H9 (cell line): Measurements from ENCODE around the gene CX3CR1. TPM values are rescaled to one million over a fixed set of nuclear protein-coding genes. Genes with fewer than 3 reads are reported as not detected.

Experiments
- DNase-seq: peaks from one replicate; pipeline ENCODE4 v3.0.0-alpha.2; 2017
- H2AFZ ChIP-seq: one replicate; pipeline ENCODE4 v1.6.1; 2013; ENCODE audit warnings: mild to moderate bottlenecking, low read length, control low read depth, moderate library complexity
- H2AK5ac ChIP-seq: 2 replicates; pipeline ENCODE4 v1.6.1; 2013; ENCODE audit warnings: low read length, control low read depth, mixed read lengths; ENCODE audit not compliant: insufficient read length
- H2BK120ac ChIP-seq: one replicate; pipeline ENCODE4 v1.6.1; 2013; ENCODE audit warnings: low read depth, mild to moderate bottlenecking, low read length, control low read depth, inconsistent platforms; ENCODE audit not compliant: poor library complexity, severe bottlenecking
- H2BK12ac ChIP-seq: 2 replicates; pipeline ENCODE4 v1.6.1; 2013; ENCODE audit warnings: low read length, control low read depth, mixed read lengths, low read depth; ENCODE audit not compliant: insufficient read length
- H2BK15ac ChIP-seq: 2 replicates; pipeline ENCODE4 v1.6.1; 2013; ENCODE audit warnings: low read depth, low read length, control low read depth
- H2BK20ac ChIP-seq: one replicate; pipeline ENCODE4 v1.6.1; 2013; ENCODE audit warnings: low read depth, mild to moderate bottlenecking, low read length, control low read depth, inconsistent platforms; ENCODE audit not compliant: poor library complexity, severe bottlenecking
- H2BK5ac ChIP-seq: 2 replicates; pipeline ENCODE4 v1.6.1; 2013; ENCODE audit warnings: low read length, control low read depth, mixed read lengths; ENCODE audit not compliant: insufficient read length
- H3K14ac ChIP-seq: 2 replicates; pipeline ENCODE4 v1.6.1; 2013; ENCODE audit warnings: low read length, control low read depth; ENCODE audit not compliant: insufficient read depth
- H3K18ac ChIP-seq: 2 replicates; pipeline ENCODE4 v1.6.1; 2013; ENCODE audit warnings: low read depth, mild to moderate bottlenecking, mixed read lengths, low read length, control low read depth; ENCODE audit not compliant: insufficient read length
- H3K23ac ChIP-seq: 2 replicates; pipeline ENCODE4 v1.6.1; 2013; ENCODE audit warnings: low read length, control low read depth, mixed read lengths, low read depth; ENCODE audit not compliant: insufficient read length
- H3K23me2 ChIP-seq: 2 replicates; pipeline ENCODE4 v1.6.1; 2013; ENCODE audit warnings: low read depth, mild to moderate bottlenecking, mixed read lengths, low read length, control low read depth; ENCODE audit not compliant: insufficient read length, poor library complexity, severe bottlenecking
- H3K27ac ChIP-seq: 2 replicates; pipeline ENCODE4 v1.5.1; 2013; ENCODE audit warnings: low read length, control low read depth, mixed read lengths, low read depth; ENCODE audit not compliant: insufficient read length
- H3K27me3 ChIP-seq: 2 replicates; pipeline ENCODE4 v1.6.1; 2013; ENCODE audit warnings: low read length, control low read depth, inconsistent platforms; ENCODE audit not compliant: insufficient read depth
- H3K4ac ChIP-seq: 2 replicates; pipeline ENCODE4 v1.6.1; 2013; ENCODE audit warnings: low read depth, mild to moderate bottlenecking, control low read depth, inconsistent platforms, low read length, moderate library complexity
- H3K4me1 ChIP-seq: 2 replicates; pipeline ENCODE4 v1.6.1; 2013; ENCODE audit warnings: low read length, control low read depth, inconsistent platforms; ENCODE audit not compliant: insufficient read depth
- H3K4me2 ChIP-seq: 2 replicates; pipeline ENCODE4 v1.6.1; 2013; ENCODE audit warnings: low read length, control low read depth, mixed read lengths; ENCODE audit not compliant: insufficient read length, insufficient read depth
- H3K56ac ChIP-seq: 2 replicates; pipeline ENCODE4 v1.6.1; 2013; ENCODE audit warnings: low read depth, mild to moderate bottlenecking, mixed read lengths, low read length, control low read depth; ENCODE audit not compliant: insufficient read length
- H3K79me1 ChIP-seq: 2 replicates; pipeline ENCODE4 v1.6.1; 2013; ENCODE audit warnings: low read depth, mild to moderate bottlenecking, moderate library complexity, low read length, control low read depth, inconsistent platforms; ENCODE audit not compliant: insufficient read depth, poor library complexity, severe bottlenecking
- H3K79me2 ChIP-seq: 2 replicates; pipeline ENCODE4 v1.6.1; 2013; ENCODE audit warnings: low read length, control low read depth, inconsistent platforms; ENCODE audit not compliant: insufficient read depth
- H3K9ac ChIP-seq: 2 replicates; pipeline ENCODE4 v1.6.1; 2013; ENCODE audit warnings: low read length, control low read depth, mixed read lengths; ENCODE audit not compliant: insufficient read length; ENCODE audit errors: extremely low read depth
- H3K9me3 ChIP-seq: one replicate; pipeline ENCODE4 v1.6.1; 2013; ENCODE audit warnings: low read depth, low read length, inconsistent platforms; ENCODE audit not compliant: control insufficient read depth
- H3T11ph ChIP-seq: one replicate; pipeline ENCODE4 v1.6.1; 2013; ENCODE audit warnings: mild to moderate bottlenecking, low read length, control low read depth, inconsistent platforms
- H4K20me1 ChIP-seq: one replicate; pipeline ENCODE4 v1.6.1; 2013; ENCODE audit not compliant: control insufficient read depth, insufficient read length, insufficient read depth
- H4K5ac ChIP-seq: 2 replicates; pipeline ENCODE4 v1.6.1; 2013; ENCODE audit warnings: low read depth, mild to moderate bottlenecking, mixed read lengths, low read length, control low read depth; ENCODE audit not compliant: insufficient read length
- H4K8ac ChIP-seq: replicated peaks from 2 replicates; pipeline ENCODE4 v1.6.1; 2013; ENCODE audit warnings: low read length, control low read depth, mixed read lengths, low read depth; ENCODE audit not compliant: insufficient read length
- H4K91ac ChIP-seq: 2 replicates; pipeline ENCODE4 v1.6.1; 2013; ENCODE audit warnings: low read depth, mild to moderate bottlenecking, moderate library complexity, mixed read lengths, low read length, control low read depth; ENCODE audit not compliant: insufficient read length
- H3K27ac Mint-ChIP-seq, 3 experiments: 2 replicates in 2 of 3; 3 replicates in 1 of 3; pipeline ENCODE4 v1.8.0; 2020 to 2021; ENCODE audit warnings: mixed read lengths in 3 of 3, mild to moderate bottlenecking in 1 of 3, moderate library complexity in 1 of 3
- H3K27me3 Mint-ChIP-seq: 2 replicates; pipeline ENCODE4 v1.8.0; 2021; ENCODE audit warnings: low read depth, mild to moderate bottlenecking, moderate library complexity, mixed read lengths
- H3K36me3 Mint-ChIP-seq, 3 experiments: 2 replicates in 2 of 3; 3 replicates in 1 of 3; pipeline ENCODE4 v1.8.0; 2020 to 2021; ENCODE audit warnings: low read depth in 3 of 3, mixed read lengths in 3 of 3; ENCODE audit not compliant: insufficient read depth in 1 of 3
- H3K4me1 Mint-ChIP-seq, 2 experiments: 2 replicates each; pipeline ENCODE4 v1.8.0; 2020; ENCODE audit warnings: mixed read lengths in 2 of 2
- H3K4me3 Mint-ChIP-seq, 2 experiments: 2 replicates in 1 of 2; 3 replicates in 1 of 2; pipeline ENCODE4 v1.8.0; 2020 to 2021; ENCODE audit warnings: mild to moderate bottlenecking in 2 of 2, mixed read lengths in 2 of 2, moderate library complexity in 1 of 2
- H3K9me3 Mint-ChIP-seq, 2 experiments: 2 replicates in 1 of 2; 3 replicates in 1 of 2; pipeline ENCODE4 v1.8.0; 2020; ENCODE audit warnings: mild to moderate bottlenecking in 2 of 2, mixed read lengths in 2 of 2, moderate library complexity in 1 of 2
- CTCF ChIP-seq: fragments of 200-600 bp; sonication (generic); conservative IDR thresholded peaks from 3 replicates; pipeline ENCODE4 v1.8.0; 2021; ENCODE audit warnings: antibody characterized with exemption, mild to moderate bottlenecking
- total RNA-seq: library from RNA; stranded (reverse); gene quantifications from 2 replicates; pipeline ENCODE4 v1.2.1, GENCODE V29; 2021

The CX3CR1 gene
- total RNA-seq, 1 experiment from 2014 or later = not detected

- no peak overlapping the region for H3K27ac ChIP-seq
- H3K4me2 ChIP-seq = no peak overlapping the region
- H4K20me1 ChIP-seq = no peaks in the 10 kb centered on the region
- H3K9me3 ChIP-seq = no peaks in the 10 kb centered on the region
- H3K9ac ChIP-seq = no peak overlapping the region
- H3K79me1 ChIP-seq = no peaks in the 10 kb centered on the region
- DNase-seq = no peak
- no peaks in the 10 kb centered on the region for H3K27me3 ChIP-seq
- H4K5ac ChIP-seq = no peak overlapping the region
- H2BK20ac ChIP-seq = no peak overlapping the region
- H3K56ac ChIP-seq = no peak overlapping the region
- no peaks in the 10 kb centered on the region; the same call in 1 of the 2 replicates for H3K4me1 ChIP-seq
- no peak overlapping the region for H2BK120ac ChIP-seq
- H3T11ph ChIP-seq = no peak overlapping the region
- TF ChIP-seq CTCF = no peak
- H4K8ac ChIP-seq = no peak overlapping the region
- peaks cover 17 to 18% of the 10 kb centered on the region in 2 experiments for H3K4me1 Mint-ChIP-seq
- H2AK5ac ChIP-seq = no peak overlapping the region
- H2AFZ ChIP-seq = no peak overlapping the region
- no peak overlapping the region for H3K23ac ChIP-seq
- H3K18ac ChIP-seq = no peak overlapping the region
- H3K79me2 ChIP-seq = no peaks in the 10 kb centered on the region
- H3K27me3 Mint-ChIP-seq = no peaks in the 10 kb centered on the region
- no peak overlapping the region for H3K4me3 Mint-ChIP-seq
- H2BK5ac ChIP-seq = no peak overlapping the region
- no peak overlapping the region for H3K27ac Mint-ChIP-seq
- no peak overlapping the region for H2BK15ac ChIP-seq
- H3K36me3 Mint-ChIP-seq = peaks cover 0 to 7% (median 4%) of the 10 kb centered on the region in 3 experiments; a peak in 5 of 7 replicates
- no peak overlapping the region for H3K14ac ChIP-seq
- no peak overlapping the region for H2BK12ac ChIP-seq
- peaks cover 12 to 20% of the 10 kb centered on the region in 2 experiments for H3K9me3 Mint-ChIP-seq
- no peak overlapping the region for H3K4ac ChIP-seq
- no peak overlapping the region for H4K91ac ChIP-seq
- no peaks in the 10 kb centered on the region for H3K23me2 ChIP-seq
These were observed 39.4 kb upstream of the CX3CR1 start for GRCh38 chr3:39319249-39319648.
